ENCODE results near the gene ZNF749. TPM values are rescaled to one million over a fixed set of nuclear protein-coding genes. Genes with fewer than 3 reads are reported as not detected.

Gene ZNF749
- total RNA-seq, 1 donor from 2014 or later, result 12.6 TPM

DNA sequence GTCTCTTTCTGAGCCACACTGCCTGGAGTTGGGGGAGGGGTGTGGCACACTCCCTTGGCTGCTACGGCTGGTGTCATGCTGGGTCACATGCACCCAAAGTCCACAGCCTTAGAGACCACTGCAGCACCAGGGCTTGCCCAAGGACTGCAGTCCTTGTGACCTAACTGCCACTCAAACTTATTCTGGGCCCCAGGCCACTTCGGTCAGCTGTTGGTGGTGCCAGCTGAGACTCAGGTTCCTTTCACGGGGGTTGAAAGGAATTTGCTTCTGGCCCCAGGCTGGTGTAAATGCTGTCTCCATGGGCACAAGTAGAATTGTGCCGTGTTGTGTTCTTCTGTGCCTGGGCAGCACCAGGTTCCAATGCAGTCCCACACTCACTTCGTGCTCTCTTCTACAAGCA, 31.4 kb downstream of the ZNF749 start:
- no peak for DNase-seq

DNA sequence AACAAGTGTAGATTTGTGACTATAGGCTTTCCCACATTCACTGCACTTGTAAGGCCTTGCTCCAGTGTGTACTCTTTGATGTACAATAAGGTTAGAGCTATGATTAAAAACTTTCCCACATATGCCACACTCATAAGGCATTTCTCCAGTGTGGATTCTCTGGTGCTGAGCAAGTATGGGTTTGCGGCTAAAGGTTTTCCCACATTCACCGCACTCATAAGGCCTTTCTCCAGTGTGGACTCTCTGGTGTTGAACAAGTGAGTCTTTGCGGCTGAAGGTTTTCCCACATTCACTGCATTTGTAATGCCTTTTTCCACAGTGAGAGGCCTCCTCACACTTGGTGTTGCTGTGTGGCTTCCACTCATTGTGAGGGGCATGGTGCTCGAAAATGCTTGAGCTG, 38.5 kb downstream of the ZNF749 start:
- peak; percentile 11 for DNase-seq

DNA sequence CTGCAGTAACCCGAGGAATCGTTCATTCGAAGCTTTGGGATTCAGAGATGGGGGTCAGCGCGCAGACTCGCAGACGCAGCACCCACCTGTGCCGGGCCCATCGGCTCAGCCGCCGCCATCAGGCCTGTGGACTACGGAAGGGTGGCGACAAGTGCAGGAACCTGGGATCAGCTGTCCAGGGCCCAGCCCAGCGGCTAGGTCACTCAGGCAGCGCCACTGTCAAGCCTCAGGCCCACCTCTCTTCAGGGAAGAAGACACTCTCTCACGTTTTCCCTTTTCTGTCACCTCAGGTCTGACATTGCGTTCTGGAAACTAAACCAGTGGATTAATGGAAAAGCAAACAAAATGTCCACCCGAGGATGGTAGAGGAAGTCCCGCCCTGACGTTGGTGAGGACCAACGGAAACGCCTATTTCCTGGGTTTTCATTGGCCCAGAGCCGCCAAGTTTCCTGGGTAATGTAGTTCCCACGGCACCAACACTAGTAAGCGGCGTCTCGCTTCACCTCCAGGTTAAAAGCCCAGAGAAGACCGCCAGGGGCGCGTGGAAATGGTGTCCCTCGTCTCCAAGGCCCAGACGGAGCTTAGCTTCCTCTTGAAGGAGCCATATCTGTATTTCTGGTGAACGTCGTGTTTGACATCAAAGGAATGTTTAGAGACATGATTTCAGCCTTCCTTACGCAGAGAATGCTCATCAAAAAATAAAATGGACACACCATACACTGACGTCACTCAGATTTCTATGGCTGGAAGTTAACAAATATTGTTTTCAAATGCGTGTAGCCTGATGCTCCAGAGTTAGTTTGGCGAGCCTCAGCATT, 42.3 kb downstream of the ZNF749 start, which contains the start of gene ZNF772:
Gene ZNF772, minus strand, starts transcription at position 376 of the 818 bp plus-strand sequence. Its CDS starts 257 bp downstream, at position 119.
- peak; percentile 97 for DNase-seq

DNA sequence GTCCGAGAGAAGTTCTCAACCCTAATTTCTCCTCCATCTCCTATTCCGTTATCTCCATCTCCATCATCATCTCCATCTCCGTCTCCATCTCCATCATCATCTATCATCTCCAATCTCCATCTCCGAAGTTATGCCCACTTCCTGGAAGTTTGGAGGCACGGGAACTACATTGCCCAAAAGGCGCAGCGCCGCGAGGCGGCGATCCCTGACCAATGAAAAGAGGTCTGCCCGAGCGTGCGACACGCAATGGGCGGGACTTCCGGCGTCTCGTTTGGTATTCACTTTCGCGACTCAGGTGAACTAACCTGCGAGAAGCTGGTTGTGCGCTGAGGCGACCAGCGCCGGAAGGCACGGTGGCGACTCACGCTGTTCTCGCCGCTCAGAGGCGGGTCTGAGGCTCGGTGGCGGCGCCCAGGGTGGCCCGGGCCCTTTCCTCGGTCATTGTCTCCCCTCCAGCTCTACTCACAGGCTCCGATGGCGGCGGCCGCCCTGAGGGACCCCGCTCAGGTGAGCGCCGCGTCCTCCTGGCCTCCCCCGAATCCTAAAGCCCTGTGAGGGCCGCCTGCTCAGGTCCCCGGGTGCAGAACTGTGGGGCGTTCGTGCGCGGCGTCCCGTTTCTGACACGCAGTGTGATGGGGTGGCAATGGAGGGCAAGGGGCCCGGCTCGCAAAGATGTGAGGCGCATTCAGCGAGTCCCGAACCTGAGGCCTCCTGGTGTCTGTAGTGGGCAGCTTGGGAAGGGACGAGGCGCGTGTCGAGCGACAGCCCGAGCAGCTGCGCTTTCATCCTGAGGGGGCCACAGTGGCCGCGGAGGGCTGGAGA, 52.6 kb downstream of the ZNF749 start, which contains the start of gene ZNF419:
Gene ZNF419, plus strand, starts transcription at position 274 of the 822 bp plus-strand sequence. Its CDS starts 201 bp downstream, at position 475.
- peak; percentile 87 for DNase-seq

DNA sequence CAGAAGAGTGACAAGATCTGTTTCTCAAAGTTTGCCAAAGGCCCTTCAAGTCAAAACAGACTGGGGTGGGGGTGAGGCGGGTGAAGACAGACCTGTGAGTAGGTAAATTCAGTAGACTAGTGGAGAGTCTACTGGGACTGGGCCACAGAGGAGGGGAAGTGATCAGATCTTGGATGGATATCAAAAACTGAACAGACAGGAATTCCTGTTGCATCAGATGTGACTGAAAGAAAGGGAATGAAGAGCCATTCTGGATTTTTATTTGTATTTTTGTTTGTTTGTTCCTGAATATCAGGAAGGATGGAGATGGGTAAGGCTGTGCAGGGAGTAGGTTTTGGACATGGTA, 53.1 kb downstream of the ZNF749 start:
- DNase-seq, result peak; percentile 15

Other genes with a start within 250 kb of the ZNF749 start
- gene ZNF264, start 243.8 kb upstream of the ZNF749 start, total RNA-seq, result 48.5 and 65.0 TPM in 2 replicates
- gene AURKC, start 204.3 kb upstream of the ZNF749 start, total RNA-seq, result 0.17 and 0.84 TPM in 2 replicates
- gene ZNF805, start 194.7 kb upstream of the ZNF749 start, total RNA-seq, result 26.9 and 39.7 TPM in 2 replicates
- 63.3 and 88.0 TPM in 2 replicates for gene ZNF460, start 154.8 kb upstream of the ZNF749 start, total RNA-seq
- 10.0 and 15.1 TPM in 2 replicates for gene ZNF543, start 114.9 kb upstream of the ZNF749 start, total RNA-seq
- 10.5 and 11.1 TPM in 2 replicates for gene ZNF304, start 84.1 kb upstream of the ZNF749 start, total RNA-seq
- gene TRAPPC2B, start 71.8 kb upstream of the ZNF749 start, total RNA-seq, result 8.8 and 11.6 TPM in 2 replicates
- 1.9 and 3.6 TPM in 2 replicates for gene ZNF547, start 71.8 kb upstream of the ZNF749 start, total RNA-seq
- 13.3 and 16.0 TPM in 2 replicates for gene ZNF548, start 45.5 kb upstream of the ZNF749 start, total RNA-seq
- 10.9 and 11.4 TPM in 2 replicates for gene ZNF17, start 24.2 kb upstream of the ZNF749 start, total RNA-seq
- gene VN1R1, start 21.8 kb downstream of the ZNF749 start, total RNA-seq, result 0.28 and 0.34 TPM in 2 replicates
- 19.3 and 22.3 TPM in 2 replicates for gene ZNF772, start 42.2 kb downstream of the ZNF749 start, total RNA-seq
- gene ZNF419, start 52.4 kb downstream of the ZNF749 start, total RNA-seq, result 7.8 and 12.6 TPM in 2 replicates
- gene ZNF773, start 64.6 kb downstream of the ZNF749 start, total RNA-seq, result 15.3 and 17.5 TPM in 2 replicates
- 4.8 and 5.8 TPM in 2 replicates for gene ZNF549, start 92.0 kb downstream of the ZNF749 start, total RNA-seq
- 6.4 and 8.0 TPM in 2 replicates for gene ZNF550, start 124.5 kb downstream of the ZNF749 start, total RNA-seq
- gene ZNF416, start 143.6 kb downstream of the ZNF749 start, total RNA-seq, result 4.1 and 4.4 TPM in 2 replicates
- 5.3 and 6.1 TPM in 2 replicates for gene ZIK1, start 148.8 kb downstream of the ZNF749 start, total RNA-seq
- gene ZNF530, start 164.6 kb downstream of the ZNF749 start, total RNA-seq, result 2.7 and 4.5 TPM in 2 replicates
- 17.6 and 24.0 TPM in 2 replicates for gene ZNF134, start 178.9 kb downstream of the ZNF749 start, total RNA-seq
- 9.9 and 11.2 TPM in 2 replicates for gene ZNF211, start 197.8 kb downstream of the ZNF749 start, total RNA-seq
- gene ZSCAN4, start 233.6 kb downstream of the ZNF749 start, total RNA-seq, result not detected in 2 replicates
- gene ZNF551, start 246.7 kb downstream of the ZNF749 start, total RNA-seq, result 8.9 and 9.5 TPM in 2 replicates

Data from dermis blood vessel endothelial cell (primary cell).